Measurements from ENCODE around the gene PMF1.
"Not testable (repeated sequence)": the region's sequence is repeated elsewhere in the genome, so short reads cannot be mapped to it uniquely, and the experiment has no call there.

Gene PMF1

GRCh38 chr1:156198831-156199349 lies 13.9 kb upstream of the PMF1 start:
- no peak for DNase-seq

- no peak for DNase-seq
Observed at GRCh38 chr1:156200044-156200443, 12.8 kb upstream of the PMF1 start.

DNA sequence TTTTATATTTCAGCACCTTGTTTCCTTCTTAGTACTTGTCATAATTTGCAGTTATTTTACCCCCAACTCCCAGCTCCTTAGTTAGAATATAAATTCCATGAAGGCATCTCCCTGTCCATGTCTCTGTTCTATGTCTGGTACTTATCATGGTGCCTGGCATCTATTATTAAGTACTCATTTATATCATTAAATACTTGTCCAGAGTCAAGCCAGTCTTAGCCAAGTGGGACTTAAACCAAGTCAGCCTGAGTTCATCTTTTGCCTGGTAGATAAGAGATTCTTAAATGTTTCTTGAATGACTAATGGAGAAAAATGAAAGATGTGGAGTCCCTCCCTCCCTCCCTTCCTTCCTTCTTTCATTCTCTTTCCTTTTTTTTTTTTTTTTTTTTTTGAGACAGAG lies 9.5 kb upstream of the PMF1 start:
- no peak for DNase-seq

- DNase-seq: no peak
Observed at GRCh38 chr1:156204686-156205085, 8.1 kb upstream of the PMF1 start.

DNA sequence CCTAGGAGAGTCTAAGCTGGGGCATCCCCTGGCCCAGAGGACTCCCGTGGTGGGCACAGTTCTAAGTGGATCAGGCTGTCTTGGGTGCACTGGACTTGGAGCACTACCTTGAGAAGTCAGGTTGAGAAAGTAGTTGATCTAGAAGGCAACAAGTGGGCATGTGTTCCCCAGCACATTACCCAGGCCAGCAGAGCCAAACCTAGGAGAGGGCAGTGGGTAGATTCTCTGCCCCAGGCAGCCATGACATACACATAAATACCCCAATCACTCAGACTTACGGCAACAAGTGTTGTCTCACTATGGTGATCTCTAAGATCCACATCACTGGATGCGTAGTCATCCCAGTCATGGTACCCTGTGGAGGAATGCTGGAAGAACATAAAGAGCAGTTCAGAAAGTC lies 1.6 kb upstream of the PMF1 start:
- DNase-seq: no peak

DNA sequence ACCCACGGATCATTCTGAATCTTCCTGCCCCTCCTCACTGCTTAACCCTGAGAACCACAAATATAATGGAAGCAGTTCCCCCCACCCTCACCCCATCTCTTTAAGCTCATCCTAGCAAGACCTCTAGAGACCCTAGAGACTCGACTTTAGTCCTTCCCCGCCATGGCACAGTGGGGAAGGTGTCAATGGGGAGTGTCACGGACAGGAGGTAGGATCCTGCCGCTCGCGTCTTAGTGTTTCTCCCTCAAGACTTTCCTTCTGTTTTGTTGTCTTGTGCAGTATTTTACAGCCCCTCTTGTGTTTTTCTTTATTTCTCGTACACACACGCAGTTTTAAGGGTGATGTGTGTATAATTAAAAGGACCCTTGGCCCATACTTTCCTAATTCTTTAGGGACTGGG lies 677 bp upstream of the PMF1 start:
- no peak for DNase-seq

- no peak for DNase-seq
Observed at GRCh38 chr1:156213644-156213966, 798 bp downstream of the PMF1 start.

DNA sequence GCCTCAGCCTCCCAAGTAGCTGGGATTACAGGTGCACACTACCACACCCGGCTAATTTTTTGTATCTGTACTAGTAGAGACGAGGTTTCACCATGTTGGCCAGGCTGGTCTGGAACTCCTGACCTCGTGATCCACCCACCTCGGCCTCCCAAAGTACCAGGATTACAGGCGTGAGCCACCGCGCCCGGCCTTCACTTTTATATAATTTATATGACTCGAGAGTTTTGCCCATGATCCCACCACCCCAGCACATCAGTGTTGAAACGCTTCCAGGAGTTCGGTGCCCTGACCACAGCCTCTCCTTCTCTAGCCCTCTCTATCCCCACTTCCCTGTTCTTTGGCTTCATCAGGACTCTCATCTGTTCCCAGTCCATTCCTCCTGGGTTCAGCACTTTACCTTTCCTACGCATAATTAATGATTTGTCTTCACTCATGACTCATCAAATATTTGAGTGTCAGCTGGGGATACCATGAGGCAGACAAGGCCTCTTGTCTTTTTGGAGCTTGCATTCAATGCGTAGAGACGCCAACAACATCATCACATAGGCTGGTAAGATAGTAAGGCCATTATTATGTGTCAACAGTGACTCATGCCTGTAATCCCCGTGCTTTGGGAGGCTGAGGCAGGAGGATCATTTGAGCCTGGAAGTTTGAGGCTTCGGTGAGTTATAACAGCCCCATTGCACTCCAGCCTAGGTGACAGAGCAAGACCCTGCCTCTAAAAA lies 1.4 kb downstream of the PMF1 start:
- DNase-seq: no peak

DNA sequence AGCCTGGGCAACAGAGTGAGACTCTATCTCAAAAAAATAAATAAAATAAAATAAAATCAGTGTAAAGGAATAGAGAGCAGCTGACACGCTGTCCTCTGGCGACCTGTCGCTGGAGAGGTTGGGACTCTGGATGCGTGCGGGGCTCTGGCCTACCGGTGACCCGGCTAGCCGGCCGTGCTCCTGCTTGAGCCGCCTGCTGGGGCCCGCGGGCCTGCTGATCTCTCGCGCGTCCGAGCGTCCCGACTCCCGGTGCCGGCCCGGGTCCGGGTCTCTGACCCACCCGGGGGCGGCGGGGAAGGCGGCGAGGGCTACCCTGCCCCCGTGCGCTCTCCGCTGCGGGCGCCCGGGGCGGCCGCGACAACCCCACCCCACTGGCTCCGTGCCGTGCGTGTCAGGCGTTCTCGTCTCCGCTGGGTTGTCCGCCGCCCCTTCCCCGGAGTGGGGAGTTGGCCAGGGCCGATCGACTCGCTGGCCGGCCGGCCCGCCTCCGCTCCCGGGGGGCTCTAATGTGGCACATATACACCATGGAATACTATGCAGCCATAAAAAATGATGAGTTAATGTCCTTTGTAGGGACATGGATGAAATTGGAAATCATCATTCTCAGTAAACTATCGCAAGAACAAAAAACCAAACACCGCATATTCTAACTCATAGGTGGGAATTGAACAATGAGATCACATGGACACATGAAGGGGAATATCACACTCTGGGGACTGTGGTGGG lies 3.7 kb downstream of the PMF1 start:
- not testable (repeated sequence) for DNase-seq

GRCh38 chr1:156217871-156218270 lies 5.1 kb downstream of the PMF1 start:
- peak; percentile 56 for DNase-seq

DNA sequence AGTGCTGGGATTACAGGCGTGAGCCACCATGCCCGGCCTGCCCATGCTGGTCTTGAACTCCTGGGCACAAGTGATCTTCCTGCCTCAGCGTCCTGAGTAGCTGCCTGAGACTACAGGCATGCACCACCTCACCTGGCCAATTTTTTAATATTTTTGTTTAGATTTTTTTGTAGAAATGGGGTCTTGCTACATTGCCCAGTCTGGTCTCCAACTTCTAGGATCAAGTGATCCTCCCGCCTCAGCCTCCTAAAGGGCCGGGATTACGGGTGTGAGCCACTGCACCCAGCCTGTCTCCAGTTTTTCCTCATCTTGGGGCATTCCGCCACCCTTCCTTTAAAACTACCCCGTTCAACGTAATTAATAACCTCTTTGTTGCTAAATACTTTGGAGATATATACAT lies 7.4 kb downstream of the PMF1 start:
- DNase-seq: no peak

DNA sequence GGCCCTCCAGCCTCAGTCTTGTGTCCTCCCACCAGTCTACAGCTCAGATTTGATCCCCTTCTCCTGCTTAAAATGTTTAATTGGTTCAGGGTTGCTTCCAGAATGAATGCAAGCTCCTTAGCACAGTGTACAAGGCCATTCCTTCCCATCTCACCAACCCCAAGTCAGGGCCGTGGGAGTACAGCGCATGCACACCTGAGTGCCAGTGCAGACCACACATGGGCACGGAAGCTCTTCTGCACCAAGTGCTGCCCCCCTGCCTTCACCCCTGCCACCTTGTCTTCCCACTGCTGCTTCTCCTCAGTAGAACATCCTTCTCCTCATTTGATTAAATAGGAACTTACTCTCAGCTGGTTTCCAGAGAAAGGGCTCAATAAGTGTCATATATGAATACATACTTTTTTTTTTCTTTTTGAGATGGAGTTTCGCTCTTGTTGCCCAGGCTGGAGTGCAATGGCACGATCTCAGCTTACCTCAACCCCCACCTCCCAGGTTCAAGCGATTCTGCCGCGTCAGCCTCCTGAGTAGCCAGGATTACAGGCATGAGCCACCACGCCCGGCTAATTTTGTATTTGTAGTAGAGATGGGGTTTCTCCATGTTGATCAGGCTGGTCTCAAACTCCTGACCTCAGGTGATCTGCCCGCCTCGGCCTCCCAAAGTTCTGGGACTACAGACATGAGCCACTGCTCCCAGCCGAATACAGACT lies 9.3 kb downstream of the PMF1 start:
- DNase-seq: no peak

GRCh38 chr1:156225677-156226014 lies 12.8 kb downstream of the PMF1 start:
- DNase-seq: no peak

- DNase-seq: no peak
Observed at GRCh38 chr1:156226116-156226538, 13.3 kb downstream of the PMF1 start.

DNA sequence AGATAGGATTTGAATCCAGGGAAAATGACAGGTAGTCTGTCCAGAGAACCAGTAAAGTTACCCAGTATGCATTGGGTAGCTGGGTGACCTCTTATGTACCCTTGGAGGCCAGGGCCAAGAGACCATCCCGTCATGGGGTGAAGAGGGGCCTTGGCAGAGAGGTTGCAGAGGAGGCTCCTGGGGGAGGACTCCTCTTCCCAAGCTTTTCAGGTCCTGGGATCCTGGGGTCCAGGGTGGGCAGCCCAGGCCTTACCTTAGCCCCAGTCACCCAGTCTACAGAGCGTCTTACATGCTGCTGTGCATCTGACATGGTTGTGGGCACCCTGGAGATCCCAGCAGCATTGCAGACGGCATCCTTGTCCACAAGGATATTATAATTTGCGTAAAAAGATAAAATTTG lies 14.0 kb downstream of the PMF1 start:
- no peak for DNase-seq

GRCh38 chr1:156228501-156228900 lies 15.7 kb downstream of the PMF1 start:
- DNase-seq: no peak

- DNase-seq: no peak
Observed at GRCh38 chr1:156229809-156230472, 17.1 kb downstream of the PMF1 start.

- no peak for DNase-seq
Observed at GRCh38 chr1:156230473-156230837, 17.6 kb downstream of the PMF1 start.

GRCh38 chr1:156232201-156232894 lies 19.5 kb downstream of the PMF1 start:
- no peak for DNase-seq

GRCh38 chr1:156233426-156234127 lies 20.8 kb downstream of the PMF1 start:
- no peak for DNase-seq

DNA sequence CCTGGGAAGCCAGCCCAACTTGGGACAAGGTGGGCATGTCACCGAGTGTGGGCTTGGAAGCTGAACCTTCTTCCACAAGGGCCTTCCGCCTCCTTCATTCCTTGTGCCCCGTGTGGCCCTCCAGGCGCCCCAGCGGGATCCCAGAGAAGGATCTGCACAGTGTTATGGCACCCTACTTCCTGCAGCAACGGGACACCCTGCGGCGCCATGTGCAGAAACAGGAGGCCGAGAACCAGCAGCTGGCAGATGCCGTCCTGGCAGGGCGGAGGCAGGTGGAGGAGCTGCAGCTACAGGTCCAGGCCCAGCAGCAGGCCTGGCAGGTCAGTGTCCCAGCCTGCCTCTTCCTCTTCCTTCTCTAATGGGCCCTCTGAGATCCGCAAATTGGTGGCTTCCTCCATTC lies 23.4 kb downstream of the PMF1 start:
- DNase-seq: no peak

GRCh38 chr1:156238248-156238647 lies 25.4 kb downstream of the PMF1 start:
- DNase-seq: no peak
